Fibroblast of lung (primary cell): Measurements from ENCODE around the gene CHN2.

Experiments used
- EZH2 ChIP-seq: IDR thresholded peaks from 2 replicates; pipeline ENCODE4 v1.5.1; 2012; ENCODE audit warnings: low read length, control low read depth, mild to moderate bottlenecking; ENCODE audit errors: missing control alignments
- TF ChIP-seq, protein P1 (sequence below), 2 donors: IDR thresholded peaks in 1 of 2; conservative IDR thresholded peaks in 1 of 2; 1 replicate in 1 of 2; 2 replicates in 1 of 2; pipeline ENCODE4 v1.5.1; 2011 to 2012; ENCODE audit warnings: low read length in 2 of 2, control low read depth in 1 of 2, inconsistent platforms in 1 of 2, low read depth in 1 of 2, mild to moderate bottlenecking in 1 of 2

DNA sequence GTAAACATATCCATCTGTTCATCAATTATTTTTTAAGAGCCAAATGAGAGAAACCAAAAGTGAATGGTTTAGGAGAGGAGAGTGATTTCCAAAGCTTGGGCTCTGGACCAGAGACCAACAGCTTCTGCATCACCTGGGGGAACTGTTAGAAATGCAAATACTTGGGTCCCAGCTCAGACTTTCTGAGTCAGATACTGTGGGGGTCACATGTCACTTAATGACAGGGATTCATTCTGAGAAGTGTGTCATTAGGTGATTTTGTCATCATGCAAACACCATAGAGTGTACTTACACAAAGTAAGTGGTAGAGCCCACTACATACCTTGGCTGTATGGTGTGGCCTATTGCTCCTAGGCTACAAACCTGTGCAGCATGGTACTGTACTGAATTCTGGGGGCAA lies 240.6 kb downstream of the CHN2 start:
- TF ChIP-seq, protein P1, sequence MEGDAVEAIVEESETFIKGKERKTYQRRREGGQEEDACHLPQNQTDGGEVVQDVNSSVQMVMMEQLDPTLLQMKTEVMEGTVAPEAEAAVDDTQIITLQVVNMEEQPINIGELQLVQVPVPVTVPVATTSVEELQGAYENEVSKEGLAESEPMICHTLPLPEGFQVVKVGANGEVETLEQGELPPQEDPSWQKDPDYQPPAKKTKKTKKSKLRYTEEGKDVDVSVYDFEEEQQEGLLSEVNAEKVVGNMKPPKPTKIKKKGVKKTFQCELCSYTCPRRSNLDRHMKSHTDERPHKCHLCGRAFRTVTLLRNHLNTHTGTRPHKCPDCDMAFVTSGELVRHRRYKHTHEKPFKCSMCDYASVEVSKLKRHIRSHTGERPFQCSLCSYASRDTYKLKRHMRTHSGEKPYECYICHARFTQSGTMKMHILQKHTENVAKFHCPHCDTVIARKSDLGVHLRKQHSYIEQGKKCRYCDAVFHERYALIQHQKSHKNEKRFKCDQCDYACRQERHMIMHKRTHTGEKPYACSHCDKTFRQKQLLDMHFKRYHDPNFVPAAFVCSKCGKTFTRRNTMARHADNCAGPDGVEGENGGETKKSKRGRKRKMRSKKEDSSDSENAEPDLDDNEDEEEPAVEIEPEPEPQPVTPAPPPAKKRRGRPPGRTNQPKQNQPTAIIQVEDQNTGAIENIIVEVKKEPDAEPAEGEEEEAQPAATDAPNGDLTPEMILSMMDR (conservative IDR thresholded peaks at IDR 0.05 in 1 of 2, IDR thresholded peaks at IDR 0.05 in 1 of 2; ENCODE audit: low read depth in 1 of 2, low read length in 2 of 2), result no peak
- TF ChIP-seq EZH2, result no peak
